Activated CD4-positive, alpha-beta T cell treated with anti-CD3 and anti-CD28 coated beads, Interleukin-2, amount 50 U/mL, for 1 hour (primary cell): ENCODE results near the gene MFAP3.

ENCODE experiments used
- DNase-seq: peaks from one replicate; pipeline ENCODE4 v3.0.0-alpha.2; 2020

The MFAP3 gene

GRCh38 chr5:154095904-154096303 lies 57.1 kb downstream of the MFAP3 start:
- DNase-seq, result no peak

- DNase-seq, result no peak
These were observed 58.3 kb downstream of the MFAP3 start for GRCh38 chr5:154097031-154097430.

- no peak for DNase-seq
These were observed 59.7 kb downstream of the MFAP3 start for GRCh38 chr5:154098465-154098864.

- DNase-seq, result no peak
These were observed 62.4 kb downstream of the MFAP3 start for GRCh38 chr5:154101184-154101583.

GRCh38 chr5:154103233-154103632 lies 64.5 kb downstream of the MFAP3 start:
- no peak for DNase-seq
